A673 (cell line): ENCODE data around the gene FNBP1L.

ENCODE experiments used
- CTCF ChIP-seq: fragments of 300-800, 200-600 bp; sonication (generic); conservative IDR thresholded peaks from 2 replicates; pipeline ENCODE4 v1.5.1; 2017; ENCODE audit warnings: low read depth, mild to moderate bottlenecking, antibody characterized with exemption, low read length, moderate library complexity, mixed read lengths
- EZH2 ChIP-seq: fragments of 200-600 bp; sonication (generic); IDR thresholded peaks from 2 replicates; pipeline ENCODE4 v1.6.1; 2017; ENCODE audit warnings: borderline replicate concordance, low read depth, mild to moderate bottlenecking, mixed read lengths, antibody characterized with exemption, low read length; ENCODE audit not compliant: poor library complexity, severe bottlenecking

- TF ChIP-seq CTCF (no peak), EZH2 (no peak)
These were observed 2.4 kb downstream of the FNBP1L start for GRCh38 chr1:93450321-93450720.
